OCI-M1 (cell line): ENCODE results near the gene SLC4A1.
"Not testable (repeated sequence)": the region's sequence is repeated elsewhere in the genome, so short reads cannot be mapped to it uniquely, and the experiment has no call there.

Source experiments
- DNase-seq: peaks from one replicate; lab custom pipeline; 2025; lab: John Stamatoyannopoulos, UW

The SLC4A1 gene

DNA sequence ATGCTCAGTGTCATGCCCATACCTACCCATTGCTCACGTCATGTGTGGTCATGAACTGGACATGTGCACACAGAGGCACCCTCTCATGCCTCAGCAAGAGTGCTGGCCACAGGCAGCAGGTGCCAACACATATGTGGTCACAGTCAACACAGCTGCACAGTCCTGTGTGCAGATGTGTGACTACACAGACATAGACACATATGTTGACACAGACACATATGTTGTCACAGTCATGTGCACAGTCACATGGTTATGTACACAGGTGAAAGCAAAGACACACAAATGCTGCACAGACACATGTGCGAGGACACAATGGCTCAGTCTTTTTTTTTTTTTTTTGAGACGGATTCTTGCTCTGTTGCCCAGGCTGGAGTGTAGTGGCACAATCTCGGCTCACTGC is 11.3 kb downstream of the SLC4A1 start:
- no peak for DNase-seq

DNA sequence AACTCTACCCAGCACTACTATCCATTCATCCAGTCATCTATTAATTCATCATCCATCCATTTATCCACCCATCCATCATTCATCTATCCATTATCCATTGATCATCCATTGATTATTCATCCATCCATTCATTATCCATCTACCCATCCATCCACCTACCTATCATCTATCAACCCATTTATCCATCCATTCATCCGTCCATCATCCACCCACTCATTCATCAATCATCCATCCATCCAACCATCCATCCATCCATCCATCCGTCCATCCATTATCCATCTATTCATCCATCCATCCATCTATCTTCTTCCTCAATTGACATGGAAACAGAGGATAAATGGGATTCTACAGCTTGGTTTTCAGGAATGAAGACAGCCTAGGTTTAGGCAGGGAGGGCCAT is 12.0 kb downstream of the SLC4A1 start:
- DNase-seq: no peak

DNA sequence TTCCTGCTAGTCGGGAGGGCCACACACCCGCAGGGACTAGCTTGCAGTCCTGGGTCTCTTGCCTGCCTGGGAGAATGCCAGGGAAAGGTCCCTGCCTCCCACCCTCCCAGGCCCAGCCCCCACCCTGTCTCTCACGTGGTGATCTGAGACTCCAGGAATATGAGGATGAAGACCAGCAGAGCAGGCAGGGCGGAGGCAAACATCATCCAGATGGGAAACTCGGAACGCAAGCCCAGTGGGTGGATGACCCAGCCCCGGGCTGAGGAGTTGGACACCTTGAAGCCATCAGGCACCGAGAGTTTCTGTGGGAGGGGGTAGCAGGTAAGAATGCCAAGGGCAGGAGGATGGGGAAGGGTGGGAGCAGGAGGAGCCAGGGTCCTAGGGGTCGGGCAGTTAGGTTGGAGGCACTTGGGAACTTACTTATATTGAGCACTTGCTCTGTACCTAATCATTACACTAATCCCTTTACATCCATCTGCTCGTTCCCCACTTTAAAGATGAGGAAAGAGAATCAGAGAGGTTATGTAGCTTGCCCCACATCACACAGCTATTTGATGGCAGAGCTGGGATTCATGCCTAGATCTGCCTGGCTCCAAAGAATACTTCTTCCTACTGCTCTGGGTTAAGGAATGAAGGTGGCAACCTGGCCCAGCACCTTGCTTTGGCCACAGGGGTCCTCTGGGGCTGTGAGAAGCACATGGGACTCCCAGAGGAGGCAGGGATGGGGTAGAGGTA is 13.4 kb downstream of the SLC4A1 start:
- DNase-seq: no peak

DNA sequence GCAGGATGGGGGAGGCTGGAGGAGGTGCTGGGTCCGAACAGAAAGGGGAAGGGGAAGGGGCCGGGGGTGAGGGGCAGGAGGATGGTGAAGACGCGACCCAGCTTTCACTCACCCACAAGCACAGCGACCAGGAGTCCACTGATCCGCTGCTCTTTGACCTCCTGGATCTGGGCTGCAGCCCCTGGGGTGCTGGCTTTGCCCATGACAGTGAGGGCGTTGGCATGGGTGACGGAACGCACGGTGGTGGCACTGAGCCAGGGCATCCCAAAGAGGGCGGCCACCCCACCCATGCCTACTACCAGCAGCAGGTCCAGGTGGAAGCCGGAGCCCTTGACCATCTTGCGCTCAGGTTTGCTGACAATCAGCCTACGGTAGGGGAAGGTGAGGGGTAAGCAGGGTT is 14.9 kb downstream of the SLC4A1 start:
- no peak for DNase-seq

DNA sequence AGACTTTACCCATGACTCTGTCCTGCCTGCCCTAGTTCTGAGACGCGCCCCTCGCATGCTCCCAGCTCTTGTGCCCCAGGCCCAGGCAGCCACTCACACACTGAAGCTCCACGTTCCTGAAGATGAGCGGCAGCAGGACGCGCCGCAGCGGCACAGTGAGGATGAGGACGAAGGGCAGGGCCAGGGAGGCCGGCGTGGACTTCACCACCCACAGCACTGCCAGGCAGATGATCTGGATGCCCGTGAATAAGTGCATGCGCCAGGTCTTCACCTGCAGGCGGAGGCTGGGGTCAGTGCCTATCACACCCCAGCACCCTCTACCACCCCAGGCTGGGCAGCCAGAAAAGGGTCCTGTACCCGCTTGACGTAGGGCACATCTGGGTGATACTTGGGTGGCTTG is 16.9 kb downstream of the SLC4A1 start:
- DNase-seq: no peak

DNA sequence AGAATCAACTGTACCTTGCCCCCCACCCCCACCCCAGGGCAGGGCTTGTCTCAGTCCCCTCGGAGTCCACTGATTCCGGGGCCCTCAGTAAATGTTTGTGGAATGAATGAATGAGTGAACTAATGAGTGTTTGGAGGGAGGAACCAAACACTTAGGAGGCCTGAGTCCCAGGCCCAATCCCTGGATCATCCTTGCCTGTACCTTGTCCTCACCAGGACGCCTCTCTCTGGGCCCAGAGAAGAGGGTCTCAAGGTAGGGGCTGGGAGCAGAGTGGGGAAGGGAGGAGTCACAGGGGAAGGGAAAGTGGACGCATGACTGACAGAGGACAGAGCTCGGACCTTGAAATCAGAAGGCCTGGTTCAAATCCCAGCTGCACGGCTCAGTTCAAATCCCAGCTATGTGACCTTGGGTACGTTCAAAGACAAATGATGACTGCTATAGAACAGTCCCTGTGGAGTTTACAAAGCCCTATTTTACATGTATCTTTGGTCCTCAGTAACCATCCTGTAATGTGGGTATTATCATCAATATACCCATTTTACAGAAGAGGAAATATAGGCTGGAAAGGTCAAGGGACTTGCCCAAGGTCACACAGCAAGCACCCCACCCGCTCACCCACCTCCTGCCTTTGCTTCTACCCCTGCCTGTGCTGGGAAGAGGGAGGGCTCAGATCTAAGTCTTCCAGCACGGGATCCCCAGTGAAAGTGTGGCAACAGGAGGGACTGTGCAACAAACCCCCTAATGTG is 18.3 kb downstream of the SLC4A1 start:
- DNase-seq: no peak

DNA sequence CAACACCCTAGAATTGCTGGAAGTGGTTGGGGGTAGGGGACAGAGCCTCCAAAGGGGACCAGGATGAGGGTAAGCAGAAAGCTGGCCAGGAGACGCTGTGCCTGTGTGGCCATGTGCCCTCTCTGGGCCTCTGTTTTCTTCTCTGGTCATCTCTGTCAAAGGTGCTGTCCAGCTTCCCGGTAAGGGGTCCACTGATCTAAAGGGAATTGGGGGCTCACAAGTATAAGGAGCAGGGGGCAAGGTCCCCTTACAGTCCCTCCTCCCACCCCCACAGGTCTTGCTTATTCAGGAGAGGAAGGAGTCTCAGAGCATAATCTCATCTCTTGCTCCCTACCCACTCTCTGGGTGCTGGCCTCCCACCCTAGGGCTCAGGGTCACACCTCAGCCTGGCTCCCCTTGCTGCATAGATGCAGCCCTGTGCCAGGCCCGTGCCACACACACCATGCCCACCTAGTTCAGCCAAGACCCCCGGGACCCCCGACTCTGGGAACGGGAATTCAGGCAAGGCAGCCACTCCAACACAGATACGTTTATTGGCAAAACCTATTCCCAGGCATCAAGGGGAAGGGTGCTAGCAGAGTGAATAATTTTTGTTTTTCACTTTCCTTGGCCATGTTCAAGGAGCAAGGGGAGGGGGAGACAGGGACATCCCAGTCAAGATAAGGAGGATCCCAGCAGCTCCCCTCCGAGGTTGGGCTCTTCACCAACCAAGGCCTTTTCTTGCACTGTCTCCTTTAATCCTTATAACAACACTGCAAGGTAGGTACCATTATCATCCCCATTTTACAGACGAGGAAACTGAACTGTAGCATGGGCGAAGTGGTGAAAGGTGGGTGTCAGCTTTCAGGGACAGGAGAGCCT is 19.8 kb downstream of the SLC4A1 start:
- no peak for DNase-seq

DNA sequence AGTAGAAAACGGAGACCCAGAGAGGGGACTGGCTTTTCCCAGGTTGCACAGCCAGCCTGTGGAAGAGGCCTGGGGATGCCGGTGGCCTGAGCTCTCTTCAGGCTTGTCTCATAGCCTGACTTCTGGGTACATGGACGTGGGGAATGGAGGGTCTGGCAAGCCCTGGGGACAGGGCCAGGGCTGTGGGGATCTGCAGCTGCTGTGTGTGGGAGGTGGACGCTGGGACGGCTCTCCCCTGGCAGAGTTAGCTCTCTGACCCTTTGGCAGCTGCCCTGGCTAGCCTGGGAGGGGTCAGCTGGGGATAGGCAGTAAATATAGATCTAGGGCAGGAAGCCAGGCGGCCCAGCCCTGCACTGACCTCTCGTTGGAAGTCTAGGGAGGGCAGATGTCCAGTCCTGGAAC is 20.5 kb downstream of the SLC4A1 start:
- DNase-seq: no peak

DNA sequence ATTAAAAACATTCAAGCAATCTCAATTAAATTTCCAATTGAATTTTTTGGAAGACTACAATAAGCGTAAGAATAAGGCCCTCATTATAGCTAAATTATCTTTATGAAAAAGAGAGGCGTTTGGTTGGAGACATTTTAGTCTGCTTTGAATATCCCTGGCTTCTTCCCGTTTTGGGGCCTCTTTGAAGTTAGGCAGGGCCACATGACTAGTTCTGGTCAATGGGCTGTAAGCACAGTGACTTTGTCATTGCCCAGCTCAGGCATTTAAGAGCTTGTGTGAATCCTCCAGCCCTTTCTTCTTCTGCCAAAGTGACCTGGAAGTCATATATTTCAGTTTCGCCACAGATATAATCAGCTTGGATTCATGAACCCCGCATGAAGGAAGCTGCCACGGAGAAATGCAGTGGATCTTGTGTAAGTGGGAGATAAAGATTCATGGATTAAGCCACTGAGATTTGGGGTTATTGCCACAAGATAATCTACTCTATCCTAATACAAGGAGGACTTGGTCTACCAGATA is 26.8 kb downstream of the SLC4A1 start:
- DNase-seq: peak; percentile 90

DNA sequence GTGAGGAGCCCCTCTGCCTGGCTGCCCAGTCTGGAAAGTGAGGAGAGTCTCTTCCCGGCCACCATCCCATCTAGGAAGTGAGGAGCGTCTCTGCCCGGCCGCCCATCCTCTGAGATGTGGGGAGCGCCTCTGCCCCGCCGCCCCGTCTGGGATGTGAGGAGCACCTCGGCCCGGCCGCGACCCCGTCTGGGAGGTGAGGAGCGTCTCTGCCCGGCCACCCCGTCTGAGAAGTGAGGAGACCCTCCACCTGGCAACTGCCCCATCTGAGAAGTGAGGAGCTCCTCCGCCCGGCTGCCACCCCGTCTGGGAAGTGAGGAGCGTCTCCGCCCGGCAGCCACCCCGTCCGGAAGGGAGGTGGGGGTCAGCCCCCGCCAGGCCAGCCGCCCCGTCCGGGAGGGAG is 30.0 kb downstream of the SLC4A1 start:
- not testable (repeated sequence) for DNase-seq

DNA sequence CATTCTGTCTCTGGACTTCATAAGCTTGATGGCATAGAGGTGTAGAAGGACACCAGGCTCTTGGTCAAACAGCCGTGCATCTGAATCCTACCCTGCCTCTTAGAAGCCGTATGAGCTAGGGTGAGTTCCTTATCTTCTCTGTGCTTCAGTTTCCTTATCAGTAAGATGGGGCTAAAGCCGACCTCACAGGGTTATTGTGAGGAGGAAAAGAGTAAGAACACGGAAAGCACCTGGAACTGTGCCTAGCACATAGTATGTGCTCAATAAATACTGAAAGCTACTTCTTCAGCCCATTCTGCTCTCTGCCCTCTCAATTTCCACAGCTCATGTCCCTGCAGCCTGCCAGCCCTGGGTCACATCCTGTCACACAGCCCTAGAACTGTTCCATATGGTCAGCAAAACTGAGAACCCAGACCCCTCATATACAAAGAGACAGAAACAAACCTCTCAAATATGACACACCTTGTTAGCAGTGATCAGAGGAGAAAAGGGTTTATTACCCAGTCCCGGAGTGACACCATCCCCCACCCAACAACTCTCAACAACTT is 31.4 kb downstream of the SLC4A1 start:
- DNase-seq: peak; percentile 27

DNA sequence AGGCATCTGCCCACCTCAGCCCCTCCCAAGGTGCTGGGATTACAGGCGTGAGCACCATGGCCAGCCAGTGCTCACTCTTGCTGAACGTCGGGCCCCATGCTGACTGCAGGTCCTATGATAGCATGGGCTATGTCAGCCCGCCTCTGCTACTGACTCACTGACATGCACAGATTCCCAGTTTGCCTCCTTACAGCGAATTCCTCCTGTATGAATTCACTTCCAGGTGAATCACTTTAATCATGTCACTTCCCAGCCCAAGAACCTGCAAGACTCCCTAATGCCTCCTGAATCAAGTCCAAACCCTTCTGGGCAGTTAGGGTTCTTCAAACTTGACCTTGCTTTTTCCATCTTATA is 32.4 kb downstream of the SLC4A1 start:
- DNase-seq: no peak

DNA sequence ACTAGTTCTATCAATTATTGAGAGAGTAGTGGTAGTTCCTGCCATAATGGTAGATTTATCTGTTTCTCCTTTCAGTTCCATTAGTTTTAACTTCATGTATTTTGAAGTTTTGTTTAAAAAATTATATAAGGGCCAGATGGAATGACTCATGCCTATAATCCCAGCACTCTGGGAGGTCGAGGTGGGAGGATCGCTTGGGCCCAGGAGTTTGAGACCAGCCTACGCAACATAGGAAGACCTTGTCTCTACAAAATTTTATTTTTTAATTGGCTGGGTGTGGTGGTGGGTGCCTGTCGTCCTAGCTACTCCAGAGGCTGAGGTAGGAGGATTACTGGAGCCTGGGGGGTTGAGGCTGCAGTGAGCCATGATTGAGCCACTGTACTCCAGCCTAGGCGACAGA is 34.4 kb downstream of the SLC4A1 start:
- DNase-seq: no peak

DNA sequence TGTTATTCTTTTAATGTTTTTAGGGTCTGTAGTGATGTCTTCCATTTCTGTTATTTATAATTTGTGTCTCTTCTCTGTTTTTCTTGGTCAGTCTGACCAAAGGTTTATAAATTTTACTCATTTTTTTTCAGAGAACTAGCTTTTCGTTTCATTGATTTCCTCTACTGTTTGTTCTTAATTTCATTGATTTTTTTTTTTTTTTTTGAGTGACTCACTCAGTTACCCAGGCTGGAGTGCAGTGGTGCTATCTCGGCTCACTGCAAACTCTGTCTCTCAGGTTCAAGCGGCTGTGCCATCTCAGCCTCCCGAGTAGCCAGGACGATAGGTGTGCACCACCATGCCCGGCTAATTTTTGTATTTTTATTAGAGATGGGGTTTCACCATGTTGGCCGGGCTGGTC is 35.9 kb downstream of the SLC4A1 start:
- DNase-seq: no peak

DNA sequence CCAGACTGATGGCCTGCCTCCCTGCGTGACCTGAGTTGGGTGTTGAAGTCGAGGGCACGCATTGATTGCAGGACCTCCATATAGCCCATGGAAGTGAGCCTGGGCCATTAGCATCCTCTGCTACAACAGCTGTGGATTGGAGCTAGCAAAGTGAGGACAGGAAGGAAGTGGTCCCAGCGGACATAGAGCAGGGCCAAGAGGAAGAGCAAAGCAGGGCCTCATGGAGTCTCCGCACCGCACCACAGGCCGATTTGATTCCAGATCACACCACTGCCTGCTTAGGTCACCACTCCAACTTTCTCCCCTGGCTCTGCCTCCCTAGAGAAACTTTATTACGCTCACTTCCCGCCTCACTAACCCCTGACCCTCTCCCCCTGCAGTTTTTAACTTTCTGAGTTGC is 37.8 kb downstream of the SLC4A1 start:
- DNase-seq: no peak

DNA sequence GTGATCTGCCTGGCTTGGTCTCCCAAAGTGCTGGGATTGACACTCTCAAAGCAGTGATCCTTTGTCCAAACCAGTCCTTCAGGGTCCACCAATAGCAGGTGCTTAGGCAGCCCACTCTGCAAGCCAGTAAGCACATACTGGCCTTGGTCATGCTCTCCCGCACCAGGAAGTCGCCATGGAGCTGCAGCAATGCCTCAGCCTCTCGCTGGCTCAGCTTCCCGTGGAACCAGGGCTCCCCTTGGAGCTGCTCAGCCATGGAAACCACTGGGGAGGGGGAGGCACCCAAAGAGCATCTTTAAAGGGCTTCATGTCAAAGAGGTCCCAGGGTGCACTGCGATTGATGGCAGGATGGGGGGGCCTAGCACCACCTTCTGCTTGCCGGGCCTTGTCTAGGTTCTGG is 38.8 kb downstream of the SLC4A1 start:
- no peak for DNase-seq

DNA sequence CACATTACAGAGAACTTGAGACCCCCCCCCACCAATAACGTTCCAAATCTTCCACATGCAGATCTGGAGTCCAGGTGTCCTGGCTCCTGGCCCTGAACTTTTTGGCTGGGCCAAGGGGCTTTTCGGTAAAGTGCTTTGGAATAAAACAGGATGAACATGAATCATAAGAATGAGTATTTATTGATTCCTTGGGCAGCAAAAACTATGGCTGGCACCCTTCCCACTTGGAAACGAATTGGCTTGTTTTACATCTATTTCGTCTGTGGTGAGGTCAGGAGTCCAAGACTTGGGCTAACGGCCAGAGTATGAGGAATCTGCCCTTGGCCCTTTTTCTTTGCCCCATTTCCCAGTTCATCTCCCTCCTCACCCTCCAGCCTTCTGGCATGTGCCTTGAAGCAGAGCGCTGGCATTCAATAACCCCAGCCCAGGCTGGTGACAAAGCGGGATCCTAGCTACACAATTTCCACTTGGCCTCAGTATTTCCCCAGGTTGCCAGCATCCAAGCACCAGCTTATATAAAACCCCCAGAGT is 44.3 kb downstream of the SLC4A1 start:
- DNase-seq: no peak

DNA sequence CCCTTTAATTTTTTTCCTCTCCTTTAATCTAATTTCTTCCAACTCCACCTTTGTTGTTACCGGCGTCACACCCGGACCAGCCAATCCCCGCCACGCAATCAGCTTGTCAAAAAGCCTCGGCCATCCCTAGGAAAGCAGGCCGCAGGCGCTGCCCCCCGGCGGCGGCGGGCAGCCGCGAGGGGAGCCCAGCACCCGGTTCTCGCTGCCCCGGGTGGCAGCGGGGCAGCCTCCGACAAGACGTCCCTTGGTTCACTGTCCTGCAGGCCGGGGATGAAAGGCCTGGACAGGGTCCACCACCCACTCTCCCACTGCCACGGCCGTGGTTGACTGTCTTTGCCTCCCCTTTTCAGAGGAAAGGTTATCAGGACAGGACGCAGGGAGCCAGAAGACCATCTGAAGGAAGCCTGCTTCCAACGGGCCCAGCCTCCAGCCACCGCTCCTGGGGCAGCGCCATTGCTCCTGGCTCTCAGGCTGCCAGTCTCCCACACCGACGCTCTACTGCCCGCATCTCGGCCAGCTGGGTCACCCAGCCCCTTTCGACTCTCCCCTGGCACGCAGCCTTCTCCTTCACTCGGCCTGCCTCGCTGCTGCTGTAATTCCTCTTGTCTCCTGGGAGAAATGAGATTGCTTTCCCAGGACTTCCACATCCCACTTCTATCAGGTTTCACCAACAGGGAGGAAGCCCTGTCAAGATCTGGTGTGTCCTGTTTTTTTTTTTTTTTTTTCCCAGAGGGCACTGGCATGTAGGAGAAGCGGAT is 45.6 kb downstream of the SLC4A1 start:
- peak; percentile 80 for DNase-seq

DNA sequence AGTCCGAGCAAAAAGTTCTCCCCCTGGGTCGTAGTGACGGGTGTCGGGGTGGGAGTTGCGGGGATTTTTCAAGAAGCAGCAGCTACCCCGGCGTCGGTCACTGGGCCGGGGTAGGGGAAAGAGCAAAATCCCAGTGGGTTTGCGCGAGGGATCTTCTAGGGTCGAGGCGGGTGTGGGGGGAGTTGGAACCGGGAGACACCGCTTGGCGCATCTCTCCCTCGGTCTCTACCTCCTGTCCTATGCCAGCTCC is 46.1 kb downstream of the SLC4A1 start:
- DNase-seq: no peak

DNA sequence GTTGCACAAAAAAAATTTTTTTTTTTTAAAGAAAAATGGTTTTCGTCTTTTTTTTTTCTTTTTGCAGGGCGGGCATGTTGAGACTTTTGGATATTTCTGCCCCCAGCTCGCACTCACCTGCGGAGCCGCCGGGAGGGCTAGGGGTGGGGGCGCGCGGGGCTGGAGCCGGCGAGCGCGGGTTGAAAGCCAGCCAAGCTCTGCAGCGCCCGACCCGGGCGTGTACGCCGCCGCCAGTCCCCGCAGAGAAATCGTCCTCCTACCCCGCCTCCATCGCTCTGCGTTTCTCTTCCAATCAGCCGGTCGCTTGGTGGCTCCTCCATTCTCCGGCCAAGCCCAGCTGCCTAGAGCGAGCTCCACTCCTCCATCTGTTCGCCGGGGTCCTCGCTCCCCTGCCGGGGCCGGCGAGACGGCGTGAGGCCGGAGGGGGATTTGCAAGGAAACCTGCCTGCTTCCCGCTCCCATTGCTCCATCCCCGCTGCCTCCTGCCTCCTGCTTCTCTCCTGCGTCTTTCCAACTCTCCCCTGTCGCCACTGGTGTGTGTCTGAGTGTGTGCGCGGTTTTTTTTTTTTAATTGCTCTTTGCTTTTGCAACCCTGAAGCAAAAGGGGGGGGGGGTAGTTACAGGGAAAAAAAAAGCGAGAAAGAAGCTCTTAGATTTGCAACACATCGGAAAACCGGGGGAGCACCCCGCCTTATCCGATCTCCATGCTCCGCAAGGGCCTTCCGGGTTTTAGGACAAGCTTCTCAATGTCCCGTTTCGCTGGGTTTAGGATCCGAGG is 46.7 kb downstream of the SLC4A1 start:
- DNase-seq: peak; percentile 84
